Stimulated activated CD8-positive, alpha-beta memory T cell treated with anti-CD3 and anti-CD28 coated beads, Interleukin-12 subunit alpha, Interleukin-12 subunit beta, amount 100 ng/mL, for 24 hours (primary cell): ENCODE data around the gene SEPTIN10.
"Not testable (repeated sequence)": the region's sequence is repeated elsewhere in the genome, so short reads cannot be mapped to it uniquely, and the experiment has no call there.

Source experiments
- DNase-seq: peaks from one replicate; pipeline ENCODE4 v3.0.0-alpha.2; 2020; ENCODE audit errors: extremely low read depth

SEPTIN10 gene

DNA sequence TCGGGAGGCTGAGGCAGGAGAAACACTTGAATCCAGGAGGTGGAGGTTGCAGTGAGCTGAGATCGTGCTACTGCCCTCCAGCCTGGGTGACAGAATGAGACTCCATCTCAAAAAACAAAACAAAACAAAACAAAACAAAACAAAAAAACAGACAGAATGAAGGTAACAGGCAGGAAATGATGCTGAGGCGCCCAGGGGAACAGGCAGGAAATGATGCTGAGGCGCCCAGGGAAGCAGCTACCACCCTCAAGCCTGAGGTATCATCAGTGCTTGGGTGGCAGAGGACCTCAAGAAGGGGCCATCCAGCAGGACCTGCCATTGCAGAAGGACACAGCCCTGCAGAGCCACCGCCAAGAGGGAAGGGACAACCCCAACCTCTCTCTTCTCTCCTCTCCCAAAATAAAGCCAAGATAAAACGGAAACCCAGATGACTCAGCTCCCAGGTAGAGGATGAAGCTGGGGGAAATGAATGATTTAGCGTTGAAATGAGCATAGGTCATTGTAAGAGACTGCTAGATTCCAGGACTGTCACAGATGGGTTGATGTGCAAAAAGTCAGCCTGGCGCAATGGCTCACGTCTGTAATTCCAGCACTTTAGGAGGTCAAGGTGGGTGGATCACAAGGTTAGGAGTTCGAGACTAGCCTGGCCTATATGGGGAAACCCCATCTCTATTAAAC lies 19.7 kb upstream of the SEPTIN10 start:
- DNase-seq, result no peak

DNA sequence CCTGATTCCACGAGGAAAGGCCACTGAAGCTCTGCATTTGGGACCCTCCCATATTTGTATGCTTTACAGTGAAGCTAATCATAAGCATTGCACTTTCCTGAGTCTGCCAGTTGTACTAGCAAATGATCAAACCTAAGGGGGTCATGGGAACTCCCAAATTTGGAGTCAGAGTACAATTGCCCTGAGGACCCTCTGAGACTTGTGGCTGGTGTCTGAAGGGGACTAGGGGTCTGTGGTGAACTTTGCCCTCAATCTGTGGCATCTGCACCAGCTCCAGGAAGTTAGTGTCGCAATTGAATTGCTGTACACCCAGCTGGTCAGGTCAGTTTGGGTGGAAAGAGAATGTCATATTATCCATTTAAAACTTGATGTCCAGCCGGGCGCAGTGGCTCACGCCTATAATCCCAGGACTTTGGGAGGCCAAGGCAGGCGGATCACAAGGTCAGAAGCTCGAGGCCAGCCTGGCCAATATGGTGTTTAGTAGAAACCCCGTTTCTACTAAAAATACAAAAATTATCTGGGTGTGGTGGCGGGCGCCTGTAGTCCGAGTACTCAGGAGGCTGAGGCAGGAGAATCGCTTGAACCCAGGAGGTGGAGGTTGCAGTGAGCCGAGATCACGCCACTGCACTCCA lies 18.5 kb upstream of the SEPTIN10 start:
- no peak for DNase-seq

DNA sequence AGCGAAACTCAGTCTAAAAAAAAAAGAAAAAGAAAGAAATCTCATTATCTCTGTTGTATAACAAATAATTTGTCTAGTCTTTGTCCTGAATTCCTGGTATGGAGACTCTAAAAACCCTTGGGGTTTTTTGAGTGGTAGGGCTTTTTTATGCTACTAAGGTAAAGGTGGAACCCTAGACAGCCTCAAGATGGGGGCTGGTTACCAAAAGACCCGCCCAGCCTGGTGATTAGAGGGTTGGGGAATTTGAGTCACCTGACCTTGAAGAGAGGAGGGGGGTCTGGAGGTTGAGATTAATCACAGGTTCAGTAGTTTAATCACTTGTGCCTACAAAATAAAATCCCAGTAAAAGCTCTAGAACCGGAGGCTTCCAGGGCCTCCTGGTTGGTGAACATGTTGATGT lies 18.0 kb upstream of the SEPTIN10 start:
- no peak for DNase-seq

DNA sequence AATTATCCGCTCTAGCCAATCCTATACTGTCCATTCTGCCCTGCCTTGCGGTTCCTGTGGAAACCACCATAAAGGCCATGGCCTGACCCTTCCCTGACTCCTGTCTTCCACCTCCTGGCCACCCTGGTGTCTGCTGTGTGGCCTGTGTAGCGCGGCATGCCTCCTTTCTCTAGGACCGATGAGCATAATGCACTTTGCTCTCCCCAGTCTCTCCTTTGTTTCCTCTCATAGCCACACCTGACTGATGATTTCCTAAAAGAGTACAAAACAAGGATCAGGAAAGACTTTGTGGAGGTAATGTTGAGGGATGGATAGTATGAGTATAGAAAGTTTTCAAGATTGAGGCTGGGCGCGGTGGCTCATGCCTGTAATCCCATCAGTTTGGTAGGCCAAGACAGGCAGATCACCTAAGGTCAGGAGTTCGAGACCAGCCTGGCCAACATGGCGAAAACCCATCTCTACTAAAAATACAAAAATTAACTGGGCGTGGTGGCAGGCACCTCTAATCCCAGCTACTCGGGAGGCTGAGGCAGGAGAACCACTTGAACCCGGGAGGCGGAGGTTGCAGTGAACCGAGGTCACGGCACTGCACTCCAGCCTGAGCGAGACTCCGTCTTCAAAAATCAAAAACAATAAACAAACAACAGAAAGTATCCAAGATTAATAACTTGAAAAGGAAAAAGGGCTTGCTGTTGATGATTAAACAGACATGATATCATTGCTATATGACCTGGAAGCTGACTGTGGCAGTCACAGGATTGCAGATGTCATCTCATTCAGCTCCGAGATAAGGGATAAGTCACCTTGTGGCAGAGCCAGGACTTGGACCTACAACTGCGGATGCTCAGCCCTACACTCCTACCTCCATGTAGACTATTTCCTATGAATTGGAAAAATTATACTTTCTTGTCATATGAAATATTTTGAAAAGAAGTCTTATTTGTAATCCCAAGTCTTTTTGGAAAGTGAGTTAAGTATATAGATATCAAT lies 17.0 kb upstream of the SEPTIN10 start:
- no peak for DNase-seq

DNA sequence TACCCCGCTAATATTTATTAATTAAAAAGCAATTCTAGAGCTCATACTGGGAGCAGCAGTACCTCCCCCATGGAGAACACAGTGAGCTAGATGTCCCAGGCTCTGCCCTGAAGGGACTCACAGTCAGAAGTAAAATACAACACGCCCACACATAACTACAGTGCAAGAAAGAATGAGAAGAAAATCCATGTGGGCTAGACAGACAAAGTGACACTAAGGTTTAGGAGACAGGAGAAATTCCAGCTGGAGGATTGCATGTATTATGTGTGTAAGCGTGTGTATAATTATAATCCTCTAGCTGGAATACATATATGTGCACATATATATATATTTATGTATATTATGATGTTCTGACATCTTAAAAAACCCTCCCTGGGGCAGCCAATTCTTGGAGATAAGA lies 16.1 kb upstream of the SEPTIN10 start:
- DNase-seq, result no peak

DNA sequence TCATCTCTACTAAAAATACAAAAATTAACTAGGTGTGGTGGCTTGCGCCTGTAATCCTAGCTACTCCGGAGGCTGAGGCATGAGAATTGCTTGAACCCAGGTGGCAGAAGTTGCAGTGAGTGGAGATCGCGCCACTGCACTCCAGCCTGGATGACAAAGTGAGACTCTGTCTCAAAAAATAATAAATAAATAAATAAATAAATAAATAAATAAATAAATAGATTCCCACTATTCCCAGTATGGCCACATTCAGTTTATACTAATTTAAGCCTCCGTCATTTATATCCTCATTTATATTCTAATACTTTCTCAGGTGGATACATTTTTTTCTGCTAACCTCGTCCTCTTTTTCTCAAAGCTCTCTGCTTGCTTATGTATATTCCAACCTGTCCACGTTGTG lies 14.6 kb upstream of the SEPTIN10 start:
- DNase-seq, result not testable (repeated sequence)

DNA sequence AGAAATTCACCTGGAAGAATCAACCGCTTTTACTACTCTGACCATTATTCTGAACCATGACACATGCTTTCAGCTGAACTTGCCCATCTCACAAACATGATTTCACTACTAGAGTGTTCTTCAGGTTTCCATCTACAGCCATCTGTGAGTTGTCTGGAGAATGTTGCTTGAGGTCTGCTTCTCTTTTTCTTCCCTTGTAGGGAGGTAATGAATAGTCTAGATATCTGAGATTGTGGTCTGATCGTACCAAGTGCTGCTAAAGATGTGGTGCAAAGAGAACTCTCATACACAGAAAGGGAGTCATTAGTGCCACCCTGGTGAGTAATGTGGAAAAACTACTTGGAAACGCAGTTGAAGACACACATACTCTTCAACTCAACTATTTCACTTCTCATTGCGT lies 10.6 kb upstream of the SEPTIN10 start:
- DNase-seq, result no peak

DNA sequence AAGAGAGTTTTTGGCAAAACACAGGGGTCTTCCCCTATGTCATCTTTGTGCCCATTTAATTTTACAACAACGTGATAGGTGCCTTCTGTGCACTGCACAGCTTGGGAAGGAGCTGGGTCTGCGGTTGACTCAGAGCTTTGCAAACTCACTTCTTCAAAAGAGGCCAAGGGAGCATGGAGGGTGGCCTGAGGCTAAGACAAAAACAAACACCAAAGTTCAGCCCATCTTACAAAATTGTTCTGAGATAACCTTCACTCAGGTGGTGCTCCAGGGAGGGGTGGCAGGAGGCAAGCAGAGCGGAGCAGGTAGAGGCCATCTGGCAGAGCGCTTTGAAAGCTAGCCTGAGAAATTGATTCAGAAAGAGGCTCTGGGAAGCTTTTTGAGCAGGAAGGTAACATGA lies 10.2 kb upstream of the SEPTIN10 start:
- DNase-seq, result no peak

DNA sequence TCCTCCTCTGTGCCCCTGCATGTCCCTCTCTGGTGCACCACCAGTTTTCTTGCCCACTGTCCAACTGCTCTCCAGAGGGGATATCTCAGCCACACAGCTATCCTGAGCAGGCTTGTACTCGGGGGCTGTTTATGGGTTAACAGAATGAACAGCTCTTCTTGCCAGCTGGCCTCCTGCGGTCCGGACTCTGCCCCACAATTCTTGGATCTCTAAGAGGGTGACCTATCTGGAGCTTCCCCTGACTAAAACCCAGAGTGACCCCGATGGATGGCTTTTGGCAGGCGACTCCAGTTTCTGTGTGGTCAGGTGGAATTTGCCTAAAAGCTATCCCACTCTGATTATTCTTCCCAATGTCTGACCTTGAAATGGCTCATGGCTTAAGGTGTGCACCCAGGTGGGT lies 9.5 kb upstream of the SEPTIN10 start:
- no peak for DNase-seq

DNA sequence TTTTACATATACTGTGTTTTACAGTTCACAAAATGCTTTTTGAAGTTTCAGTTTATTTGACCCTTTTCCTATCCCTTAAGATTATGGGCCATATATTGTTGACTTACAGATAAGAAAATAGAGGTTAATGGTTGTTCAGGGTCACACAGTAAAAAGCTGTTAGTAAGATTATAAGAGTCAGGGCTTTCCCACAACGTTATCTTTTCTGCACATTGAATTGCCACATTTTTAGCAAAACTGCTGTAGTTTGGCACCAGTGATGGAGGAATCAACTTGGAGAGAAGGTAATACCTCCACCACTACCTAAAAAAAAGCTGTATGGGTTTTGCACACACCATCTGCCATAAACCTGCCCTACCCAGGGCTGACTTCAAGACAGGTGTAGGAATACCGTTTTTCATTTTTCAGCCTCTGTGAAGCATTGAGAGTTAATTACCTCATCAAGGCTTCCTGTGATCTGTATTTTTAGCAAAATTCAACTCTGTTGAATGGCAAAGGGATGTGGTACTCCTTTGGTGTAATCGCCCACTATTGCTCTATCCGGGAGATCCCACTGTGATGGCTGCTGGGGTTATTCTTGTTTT lies 5.4 kb upstream of the SEPTIN10 start:
- DNase-seq, result no peak

DNA sequence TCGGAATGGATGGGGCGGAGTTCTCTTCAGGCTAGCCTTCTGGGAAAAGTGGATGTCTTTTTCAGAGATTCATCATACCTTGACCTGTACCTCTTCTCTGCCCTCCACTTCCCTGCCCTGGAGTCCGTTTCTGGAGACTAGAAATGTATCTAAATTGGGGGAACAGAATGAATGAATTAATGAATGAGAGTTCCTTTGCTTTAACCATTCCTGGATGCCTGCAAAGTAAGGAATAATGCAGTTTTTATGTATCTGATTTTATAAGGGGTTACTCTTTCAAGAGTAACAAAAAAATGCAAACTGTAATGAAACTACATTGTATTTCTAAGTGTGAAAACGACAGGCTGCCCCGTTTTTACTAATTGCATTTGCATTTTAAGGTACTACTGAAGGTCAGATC lies 2.4 kb upstream of the SEPTIN10 start:
- no peak for DNase-seq

DNA sequence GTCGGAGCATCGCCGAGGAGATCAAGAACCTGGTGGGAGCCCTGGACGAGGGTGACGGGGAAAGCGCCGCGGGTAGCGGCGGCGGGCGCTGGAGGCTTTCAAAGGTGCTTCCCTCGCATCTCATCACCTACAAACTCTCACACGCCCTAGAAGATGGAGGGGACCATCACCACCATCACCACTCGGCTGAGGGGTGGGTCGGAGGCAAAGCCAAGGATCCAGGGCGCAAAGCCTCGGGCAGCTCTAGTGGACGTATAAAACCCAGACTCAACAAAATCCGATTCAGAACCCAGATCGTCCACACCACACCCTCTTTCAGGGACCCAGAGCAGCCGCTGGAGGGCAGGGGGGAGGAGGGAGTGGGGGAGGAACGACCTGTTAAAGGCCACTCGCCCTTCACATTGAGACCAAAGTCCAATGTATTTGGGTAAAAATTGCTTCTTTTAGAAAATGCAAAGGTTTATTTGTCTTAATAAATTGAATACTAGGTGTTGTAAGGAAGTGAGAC lies 1.9 kb upstream of the SEPTIN10 start:
- no peak for DNase-seq

DNA sequence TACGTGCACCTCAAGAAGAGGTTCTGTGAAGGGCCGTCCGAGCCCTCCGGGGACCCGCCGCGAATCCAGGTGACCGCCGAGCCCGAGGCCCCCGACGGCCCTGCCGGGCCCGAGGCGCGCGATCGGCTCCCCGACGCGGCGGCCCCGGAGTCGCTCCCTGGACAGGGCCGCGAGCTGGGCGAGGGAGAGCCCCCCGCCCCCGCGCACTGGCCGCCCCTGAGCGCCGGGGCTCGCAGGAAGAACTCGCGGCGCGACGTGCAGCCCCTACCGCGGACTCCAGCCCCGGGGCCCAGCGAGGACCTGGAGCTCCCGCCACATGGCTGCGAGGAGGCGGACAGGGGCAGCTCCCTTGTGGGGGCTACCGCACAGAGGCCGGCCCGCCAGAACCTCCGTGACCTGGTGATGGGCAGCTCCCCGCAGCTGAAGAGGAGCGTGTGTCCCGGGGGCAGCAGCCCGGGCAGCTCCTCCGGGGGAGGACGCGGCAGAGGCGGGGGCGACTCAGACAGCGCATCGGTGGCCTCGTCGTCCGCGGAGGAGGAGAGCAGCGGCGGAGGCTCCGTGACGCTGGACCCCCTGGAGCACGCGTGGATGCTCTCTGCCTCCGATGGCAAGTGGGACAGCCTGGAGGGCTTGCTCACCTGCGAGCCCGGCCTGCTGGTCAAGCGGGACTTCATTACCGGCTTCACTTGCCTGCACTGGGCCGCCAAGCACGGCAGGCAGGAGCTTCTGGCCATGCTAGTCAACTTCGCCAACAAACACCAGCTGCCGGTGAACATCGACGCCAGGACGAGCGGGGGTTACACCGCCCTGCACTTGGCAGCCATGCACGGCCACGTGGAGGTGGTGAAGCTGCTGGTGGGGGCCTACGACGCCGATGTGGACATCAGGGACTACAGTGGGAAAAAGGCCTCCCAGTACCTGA lies 1.2 kb upstream of the SEPTIN10 start:
- no peak for DNase-seq

DNA sequence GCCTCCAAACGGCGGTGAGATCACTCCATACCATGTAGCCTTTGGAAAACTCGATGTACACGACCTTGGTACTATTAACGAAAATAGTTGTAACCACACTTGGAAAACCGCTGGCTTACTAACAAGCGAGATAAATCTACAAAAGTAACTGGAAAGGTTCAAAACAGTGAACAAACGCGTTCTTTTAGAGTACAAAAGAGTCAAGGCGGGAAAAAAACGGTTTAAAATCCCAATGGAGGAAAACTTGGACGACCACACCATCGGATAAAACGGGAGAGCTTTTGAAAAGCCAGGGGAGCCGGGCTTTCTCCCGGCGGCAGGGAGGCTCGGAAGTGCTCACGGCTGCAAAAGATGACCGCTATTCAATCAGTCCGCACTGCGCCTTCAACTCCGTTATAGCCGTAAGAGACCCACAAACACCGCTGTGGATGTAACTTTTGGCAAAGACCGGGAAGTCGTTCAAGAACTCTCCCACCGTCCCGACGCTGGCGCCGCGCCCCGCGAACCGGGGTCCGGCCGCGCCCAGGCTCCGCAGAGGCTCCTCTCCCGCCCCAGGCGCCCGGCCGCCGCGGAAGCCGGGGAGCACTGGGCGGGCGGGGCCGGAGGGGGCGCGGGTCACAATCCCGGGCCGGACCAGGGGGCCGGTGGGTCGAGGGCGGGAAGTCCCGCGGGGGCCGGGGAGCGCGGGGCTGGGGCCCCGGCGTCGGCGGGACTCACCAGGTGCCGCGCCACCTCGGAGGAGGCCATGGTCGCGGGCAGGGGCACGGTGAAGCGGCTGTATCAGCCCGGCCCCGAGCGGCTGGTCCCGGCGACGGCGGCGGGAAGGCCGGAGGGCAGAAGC lies 465 bp downstream of the SEPTIN10 start:
- no peak for DNase-seq

DNA sequence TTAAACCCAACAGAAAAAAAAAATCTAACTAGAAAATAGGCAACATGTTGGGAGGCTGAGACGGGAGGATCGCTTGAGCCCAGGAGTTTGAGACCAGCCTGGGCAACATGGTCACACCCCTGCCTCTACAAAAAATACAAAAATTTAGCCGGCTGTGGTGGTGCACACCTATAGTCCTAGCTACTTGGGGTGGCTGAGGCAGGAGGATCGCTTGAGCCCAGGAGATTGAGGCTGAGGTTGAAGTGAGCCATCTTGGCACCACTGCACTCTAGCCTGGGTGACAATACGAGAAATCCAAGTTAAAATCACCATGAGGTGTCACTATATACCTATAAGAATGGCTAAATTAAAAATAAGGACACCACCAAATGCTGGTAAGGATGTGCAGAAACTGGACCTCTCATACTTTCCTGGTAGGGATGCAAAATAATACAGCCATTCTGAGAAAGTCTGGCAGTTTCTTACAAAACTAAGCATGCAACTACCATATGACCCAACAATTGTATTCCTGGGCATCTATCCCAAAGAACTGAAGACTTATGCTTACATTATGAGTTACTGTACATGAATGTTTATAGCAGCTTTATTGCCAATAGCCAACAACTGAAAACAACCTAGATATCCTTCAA lies 2.2 kb downstream of the SEPTIN10 start:
- DNase-seq, result no peak

DNA sequence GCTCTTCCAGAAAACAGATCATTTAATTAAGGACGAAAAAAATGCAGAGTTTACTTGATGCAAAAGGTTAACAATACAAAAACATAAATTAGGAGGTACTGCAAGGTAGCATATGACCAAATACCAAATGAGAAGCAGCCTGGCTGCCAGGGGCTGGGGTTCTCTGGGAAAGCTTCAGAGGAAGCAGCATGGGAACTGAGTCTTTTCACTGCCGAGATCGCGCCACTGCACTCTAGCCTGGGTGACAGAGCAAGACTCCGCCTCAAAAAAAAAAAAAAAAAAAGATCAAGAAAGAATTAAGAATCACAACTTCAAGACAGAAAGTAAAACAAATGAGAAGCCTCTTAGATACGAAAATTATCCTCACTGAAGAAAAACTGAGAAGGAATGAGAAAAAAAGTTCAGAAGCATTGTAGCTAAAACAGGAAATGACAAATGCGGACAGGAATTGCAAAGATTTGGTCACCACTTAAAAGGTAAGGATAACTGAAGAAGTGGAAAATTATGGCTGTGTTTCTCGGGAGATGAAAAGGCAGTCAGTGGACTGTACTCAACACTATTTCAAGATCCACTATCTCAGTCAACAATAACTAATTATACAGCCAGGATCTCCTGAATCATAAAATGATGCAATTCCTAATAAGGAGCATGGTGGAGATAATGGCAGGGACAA lies 4.3 kb downstream of the SEPTIN10 start:
- no peak for DNase-seq

DNA sequence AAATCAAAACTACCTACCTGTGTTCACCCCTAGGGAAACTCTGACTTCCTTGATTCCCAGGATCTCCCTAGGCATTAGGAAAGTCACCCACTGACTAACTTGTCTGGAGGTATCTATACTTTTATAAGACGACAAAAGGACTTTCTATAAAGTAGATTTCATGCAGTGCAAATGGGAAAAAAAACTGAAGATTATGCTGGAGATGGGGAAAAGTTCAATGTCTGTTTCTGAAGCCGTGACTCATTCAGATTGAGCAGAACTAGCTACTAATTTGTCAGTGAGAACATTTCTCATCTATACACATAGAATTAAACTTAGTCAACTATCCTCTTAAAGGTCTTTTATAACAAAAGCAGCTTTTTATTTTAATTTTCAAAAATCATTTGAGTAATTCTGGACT lies 6.0 kb downstream of the SEPTIN10 start:
- no peak for DNase-seq

DNA sequence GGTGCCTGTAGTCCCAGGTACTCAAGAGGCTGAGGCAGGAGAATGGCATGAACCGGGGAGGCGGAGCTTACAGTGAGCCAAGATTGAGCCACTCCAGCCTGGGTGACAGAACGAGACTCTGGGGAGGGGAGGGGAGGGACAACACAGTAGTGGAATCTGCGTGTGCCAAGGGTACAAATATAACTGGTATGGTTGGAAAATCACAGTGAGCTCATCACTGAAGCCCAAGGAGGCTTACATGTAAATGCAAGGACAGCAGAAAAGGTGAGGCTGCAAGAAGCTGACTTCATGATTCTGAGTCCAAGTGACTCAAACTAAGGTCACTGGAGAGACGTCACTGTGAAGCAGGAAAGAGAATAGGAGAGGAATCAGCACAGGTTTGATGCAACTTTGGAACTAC lies 9.2 kb downstream of the SEPTIN10 start:
- no peak for DNase-seq

DNA sequence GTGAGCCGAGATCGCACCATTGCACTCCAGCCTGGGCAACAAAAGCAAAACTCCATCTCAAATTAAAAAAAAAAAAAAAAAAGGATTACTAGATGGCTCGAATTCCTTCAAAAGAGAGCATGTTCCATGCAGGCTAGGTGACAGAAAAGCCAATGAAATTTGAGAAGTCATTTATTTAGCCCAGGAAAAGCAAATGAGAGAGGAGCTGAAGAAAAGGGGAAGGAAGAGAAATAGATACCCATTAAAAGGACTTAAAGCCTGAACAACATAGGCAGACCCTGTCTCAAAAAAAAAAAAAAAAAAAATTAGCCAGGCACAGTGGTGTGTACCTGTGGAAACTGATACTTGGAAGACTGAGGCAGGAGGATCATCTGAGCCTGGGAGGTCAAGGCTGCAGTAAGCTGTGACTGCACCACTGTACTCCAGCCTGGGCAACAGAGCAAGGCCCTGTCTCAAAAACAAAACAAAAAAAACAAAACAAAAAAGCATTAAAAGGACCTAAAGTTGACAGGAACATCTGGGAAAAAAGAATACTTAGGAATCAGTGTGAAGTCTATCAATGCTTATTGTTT lies 11.1 kb downstream of the SEPTIN10 start:
- no peak for DNase-seq
